K562 (cell line): ENCODE data around the gene HAX1. TPM values are rescaled to one million over a fixed set of nuclear protein-coding genes. Genes with fewer than 3 reads are reported as not detected.

Experiments used
- ATAC-seq: fragments of 200-7000 bp; cut with Tn5 transposase; 3 replicates; pipeline ENCODE4 v1.9.1; 2020; ENCODE audit warnings: moderate library complexity
- BruUV-seq: library from RNA; stranded (reverse); fragments of 400-500 nt; replicated peaks from 2 replicates; lab custom pipeline; 2021; lab: Mats Ljungman, UMichigan
- CTCF ChIA-PET: fragments of 300-600 bp; formaldehyde crosslinking; extraction: SDS; loops from one replicate; lab custom pipeline; 2021; ENCODE audit warnings: low intra/inter-chr PET ratio; lab: Yijun Ruan, JAX
- POLR2A ChIA-PET: fragments of 300-600, 350-650 bp; sonication (Branson Sonifier 250); formaldehyde crosslinking; extraction: SDS; loops from one replicate; lab custom pipeline; 2021; ENCODE audit warnings: antibody characterized with exemption, inconsistent platforms; lab: Yijun Ruan, JAX
- DNase-seq, 4 experiments: peaks; one replicate each; pipeline versions ENCODE4 v3.0.0 to v3.0.0-alpha.2; 2011 to 2018; ENCODE audit warnings: low spot score in 3 of 4, mixed read lengths in 3 of 4; ENCODE audit errors: extremely low read depth in 1 of 4
- FAIRE-seq: peaks from 2 replicates; lab custom pipeline; 2011; peaks lifted over from hg19 to GRCh38; lab: Jason Lieb, UNC
- H2AFZ ChIP-seq: 2 replicates; pipeline ENCODE4 v1.6.0; 2011; ENCODE audit warnings: low read depth, low read length, control low read depth, inconsistent platforms
- H3K27ac ChIP-seq: fragments of 200-600 bp; 3 replicates; pipeline ENCODE4 v1.8.0; 2011; ENCODE audit warnings: low read depth, mild to moderate bottlenecking, control low read depth, inconsistent platforms, low read length, moderate library complexity, mixed read lengths; ENCODE audit errors: extremely low read depth
- H3K27me3 ChIP-seq, 2 experiments: fragments of 300-600 bp in 1 of 2; 2 replicates in 1 of 2; 3 replicates in 1 of 2; pipeline versions ENCODE4 v1.6.0 to v1.8.0; 2011; ENCODE audit warnings: inconsistent platforms in 2 of 2, low read length in 2 of 2, mild to moderate bottlenecking in 1 of 2, mixed read lengths in 1 of 2, moderate library complexity in 1 of 2; ENCODE audit not compliant: control insufficient read depth in 2 of 2, insufficient read depth in 2 of 2
- H3K36me3 ChIP-seq: fragments of 300-600 bp; 3 replicates; pipeline ENCODE4 v1.8.0; 2011; ENCODE audit warnings: mild to moderate bottlenecking, low read length, inconsistent platforms; ENCODE audit not compliant: control insufficient read depth, insufficient read depth
- H3K4me1 ChIP-seq, 2 experiments: fragments of 200-600 bp in 1 of 2; replicated peaks in 1 of 2; 2 replicates in 1 of 2; 3 replicates in 1 of 2; pipeline versions ENCODE4 v1.5.1 to v1.8.0; 2011; ENCODE audit warnings: inconsistent platforms in 2 of 2, low read length in 2 of 2, mild to moderate bottlenecking in 1 of 2, mixed read lengths in 1 of 2, moderate library complexity in 1 of 2; ENCODE audit not compliant: control insufficient read depth in 2 of 2, insufficient read depth in 2 of 2
- H3K4me2 ChIP-seq: 2 replicates; pipeline ENCODE4 v1.6.1; 2011; ENCODE audit warnings: low read length, control low read depth, inconsistent platforms, mixed read lengths; ENCODE audit not compliant: insufficient read depth
- H3K4me3 ChIP-seq: fragments of 200-600 bp; sonication (generic), shearing (Covaris generic); 2 replicates; pipeline ENCODE4 v1.5.1; 2016; ENCODE audit warnings: control low read depth, inconsistent platforms
- H3K79me2 ChIP-seq: fragments of 200-600 bp; 3 replicates; pipeline ENCODE4 v1.8.0; 2011; ENCODE audit warnings: low read length, inconsistent platforms; ENCODE audit not compliant: control insufficient read depth, insufficient read depth
- H3K9ac ChIP-seq, 2 experiments: 2 replicates each; pipeline versions ENCODE4 v1.6.0 to v1.6.1; 2011; ENCODE audit warnings: low read depth in 2 of 2, low read length in 2 of 2, control low read depth in 1 of 2, inconsistent platforms in 1 of 2, mild to moderate bottlenecking in 1 of 2, mixed read lengths in 1 of 2; ENCODE audit not compliant: insufficient read depth in 1 of 2
- H3K9me1 ChIP-seq: one replicate; pipeline ENCODE4 v1.6.0; 2011; ENCODE audit warnings: inconsistent platforms, mild to moderate bottlenecking, low read length, moderate library complexity; ENCODE audit not compliant: control insufficient read depth, insufficient read depth
- H3K9me3 ChIP-seq: replicated peaks from 2 replicates; pipeline ENCODE4 v1.5.1; 2011; ENCODE audit warnings: low read depth, low read length, inconsistent platforms; ENCODE audit not compliant: control insufficient read depth, insufficient read depth
- H4K20me1 ChIP-seq: replicated peaks from 2 replicates; pipeline ENCODE4 v1.6.1; 2011; ENCODE audit warnings: low read length, inconsistent platforms, mixed read lengths; ENCODE audit not compliant: control insufficient read depth, insufficient read depth
- ARID2 ChIP-seq: fragments of 450-650 bp; IDR thresholded peaks from 2 replicates; pipeline ENCODE4 v1.6.1; 2017; ENCODE audit warnings: antibody characterized with exemption, mild to moderate bottlenecking
- BRD4 ChIP-seq: fragments of 200-600 bp; sonication (generic); IDR thresholded peaks from 2 replicates; pipeline ENCODE4 v1.6.1; 2017; ENCODE audit warnings: inconsistent platforms
- CC2D1A ChIP-seq: fragments of 450-650 bp; IDR thresholded peaks from 2 replicates; pipeline ENCODE4 v1.6.1; 2017; ENCODE audit warnings: mild to moderate bottlenecking
- EHMT2 ChIP-seq: fragments of 450-650 bp; IDR thresholded peaks from 2 replicates; pipeline ENCODE4 v1.6.1; 2018; ENCODE audit warnings: antibody characterized with exemption
- ELF1 ChIP-seq: fragments of 200-800 bp; sonication (Bioruptor generic); IDR thresholded peaks from 2 replicates; pipeline ENCODE4 v1.6.1; 2016; ENCODE audit warnings: missing genetic modification characterization, missing compliant biosample characterization
- EP400 ChIP-seq: fragments of 450-650 bp; IDR thresholded peaks from 2 replicates; pipeline ENCODE4 v1.6.1; 2017; ENCODE audit warnings: antibody characterized with exemption, mild to moderate bottlenecking, moderate library complexity
- KDM4B ChIP-seq, 2 experiments: fragments of 450-650 bp in 1 of 2; sonication (generic) in 1 of 2; IDR thresholded peaks; 2 replicates each; pipeline ENCODE4 v1.6.1; 2016 to 2017; ENCODE audit warnings: borderline replicate concordance in 2 of 2, antibody characterized with exemption in 1 of 2, low read depth in 1 of 2, mild to moderate bottlenecking in 1 of 2
- KLF1 ChIP-seq: fragments of 450-650 bp; IDR thresholded peaks from 2 replicates; pipeline ENCODE4 v1.6.1; 2016; ENCODE audit warnings: missing genetic modification characterization, missing compliant biosample characterization
- MNT ChIP-seq, 2 experiments: fragments of 450-650 bp; conservative IDR thresholded peaks; 2 replicates each; pipeline ENCODE4 v1.6.1; 2017; ENCODE audit warnings: mild to moderate bottlenecking in 2 of 2, moderate library complexity in 2 of 2
- NCOA2 ChIP-seq, 2 experiments: fragments of 450-650 bp; IDR thresholded peaks; 2 replicates each; pipeline ENCODE4 v1.6.1; 2018; ENCODE audit warnings: mild to moderate bottlenecking in 2 of 2, moderate library complexity in 1 of 2; ENCODE audit not compliant: partially characterized antibody in 2 of 2
- RBM25 ChIP-seq: fragments of 200-400 bp; formaldehyde crosslinking; IDR thresholded peaks from 2 replicates; pipeline ENCODE4 v1.6.1; 2018; ENCODE audit warnings: low read length, low read depth, moderate library complexity; ENCODE audit not compliant: severe bottlenecking
- SETDB1 ChIP-seq: IDR thresholded peaks from one replicate; pipeline ENCODE4 v1.6.1; 2012; ENCODE audit warnings: low read length, control low read depth, inconsistent platforms
- SIN3B ChIP-seq: fragments of 450-650 bp; IDR thresholded peaks from 2 replicates; pipeline ENCODE4 v1.6.1; 2017; ENCODE audit warnings: low read depth, mild to moderate bottlenecking, moderate library complexity
- SRSF7 ChIP-seq: fragments of 200-400 bp; formaldehyde crosslinking; optimal IDR thresholded peaks from 2 replicates; pipeline ENCODE3; 2017; ENCODE audit warnings: mild to moderate bottlenecking, low read depth, low read length
- STAG1 ChIP-seq: sonication (generic); formaldehyde crosslinking; IDR thresholded peaks from 2 replicates; pipeline ENCODE4 v1.5.0; 2020; ENCODE audit warnings: missing genetic modification reagents, borderline replicate concordance
- TRIM24 ChIP-seq, 2 experiments: fragments of 450-650 bp; IDR thresholded peaks; 2 replicates each; pipeline ENCODE4 v1.6.1; 2016
- ZBTB7A ChIP-seq: IDR thresholded peaks from 2 replicates; pipeline ENCODE4 v1.6.1; 2011; ENCODE audit warnings: low read depth, mild to moderate bottlenecking, low read length, moderate library complexity, borderline replicate concordance; ENCODE audit not compliant: control insufficient read depth
- ZBTB9 ChIP-seq: fragments of 450-650 bp; formaldehyde crosslinking; IDR thresholded peaks from 2 replicates; pipeline ENCODE4 v1.4.0; 2020; ENCODE audit warnings: mild to moderate bottlenecking, moderate library complexity
- ZNF263 ChIP-seq: sonication (generic); formaldehyde crosslinking; IDR thresholded peaks from 2 replicates; pipeline ENCODE4 v1.8.0; 2022; ENCODE audit warnings: mild to moderate bottlenecking, missing genetic modification reagents, borderline replicate concordance
- ZNF282 ChIP-seq: sonication (generic); formaldehyde crosslinking; IDR thresholded peaks from 2 replicates; pipeline ENCODE4 v1.8.1; 2023; ENCODE audit warnings: missing genetic modification reagents
- ZNF699 ChIP-seq: fragments of 250-450 bp; sonication (Bioruptor Pico); IDR thresholded peaks from 2 replicates; pipeline ENCODE4 v1.8.0; 2021; ENCODE audit warnings: mild to moderate bottlenecking, moderate library complexity; ENCODE audit not compliant: insufficient replicate concordance
- ZNF79 ChIP-seq: fragments of 250-450 bp; sonication (Bioruptor Pico); IDR thresholded peaks from 2 replicates; pipeline ENCODE4 v1.4.0; 2020; ENCODE audit warnings: low read depth, mild to moderate bottlenecking, moderate library complexity
- WGBS: fragments of 100-300 bp; shearing (Covaris generic); methylation state at CpG from one replicate; pipeline ENCODE4 v1.1.6; 2016; ENCODE audit warnings: low coverage, mixed read lengths; ENCODE audit not compliant: insufficient coverage; ENCODE audit errors: missing lambda C conversion rate; 5-methylcytosine and 5-hydroxymethylcytosine counted together
- in situ Hi-C: fragments of 300-500 bp; cut with MboI; formaldehyde crosslinking; loops from 4 replicates; pipeline ENCODE4 v1.15.0; 2018; ENCODE audit warnings: inconsistent platforms, mixed read lengths
- intact Hi-C: fragments of 100-400 bp; cut with micrococcal nuclease; formaldehyde crosslinking; loops from 2 replicates; pipeline ENCODE4 v1.14.2; 2022
- polyA plus RNA-seq, 8 experiments: library from polyadenylated mRNA; depleted of rRNA in 4 of 8; stranded (reverse) in 5 of 8; unstranded in 3 of 8; fragments of >200 nt; fragmentation: Nextera tagmentation in 2 of 8; fragmentation: Illumina TruSeq in 1 of 8; extraction: Ambion mirVana in 2 of 8; extraction: Trizol in 1 of 8; gene quantifications; 2 replicates each; pipeline versions ENCODE4 v1.2.1 to v1.2.3, GENCODE V29; 2011 to 2014; ENCODE audit warnings: inconsistent platforms in 1 of 8, missing spikeins in 1 of 8
- total RNA-seq, 7 experiments: library from RNA; depleted of rRNA in 6 of 7; stranded (reverse); fragments of >200 nt in 6 of 7; fragmentation: Illumina TruSeq in 2 of 7; extraction: Trizol in 2 of 7; gene quantifications; 2 replicates each; pipeline versions ENCODE4 v1.2.1 to v1.2.3, GENCODE V29; 2011 to 2021; ENCODE audit warnings: low replicate concordance in 1 of 7

HAX1 gene
- total and polyA plus RNA-seq, 9 of the 15 experiments (the other 6 are each of a cell fraction or from before 2014, with no cell fraction given), result 143 to 492 (median 234) TPM

GRCh38 chr1:154276797-154277196 lies 4.4 kb downstream of the HAX1 start:
- Histone ChIP-seq H3K27me3 (no peaks in the 10 kb centered on the region; a peak in 1 of 5 replicates), H4K20me1 (no peaks in the 10 kb centered on the region), H3K9me1 (peaks cover 5% of the 10 kb centered on the region), H3K4me3 (no peak overlapping the region), H3K9me3 (no peaks in the 10 kb centered on the region), H2AFZ (no peak overlapping the region), H3K27ac (no peak overlapping the region), H3K36me3 (peaks cover 24% of the 10 kb centered on the region; the same call in 2 of the 3 replicates), H3K79me2 (peaks cover 17% of the 10 kb centered on the region), H3K4me1 (peaks cover 3 to 5% of the 10 kb centered on the region in 2 experiments; a peak in 4 of 5 replicates), H3K9ac (no peak overlapping the region), H3K4me2 (no peak overlapping the region)
- POLR2A ChIA-PET, result interaction anchor here (1.1 kb wide), 1 partner anchor 58 kb away, joined by 4 read pairs; no protein-coding TSS in a partner anchor
- ATAC-seq (peak; percentile 35), DNase-seq (peak in 1 of 4 experiments; percentile 65), FAIRE-seq (peak; percentile 19)
- intact Hi-C loops (loop anchor here (1.0 to 10.0 kb wide), 2 partner anchors 59 to 188 kb away; no protein-coding TSS in a partner anchor), in situ Hi-C loops (loop anchor here (5.0 kb wide), 1 partner anchor 61 kb away; no protein-coding TSS in a partner anchor)
- WGBS, result 73% methylated on average over 6 of the region's 7 CpGs
- no TSS peak for BruUV-seq
- CTCF ChIA-PET, result interaction anchor here (0.5 to 1.4 kb wide), 5 partner anchors 58 to 203 kb away, joined by 3 to 5 read pairs (median 3); no protein-coding TSS in a partner anchor
- no peak for TF ChIP-seq NCOA2 (IDR thresholded peaks at IDR 0.05; ENCODE audit: partially characterized antibody in 2 of 2)
- TF ChIP-seq SETDB1, result no peak
- peak in 1 of 2 experiments; percentile 28; a peak in 1 of 4 replicates for TF ChIP-seq MNT (conservative IDR thresholded peaks at IDR 0.05)
- peak; percentile 32; the same call in 1 of the 2 replicates for TF ChIP-seq ZBTB7A
- no peak for TF ChIP-seq ZNF282 (CRISPR knock-in tag)
- TF ChIP-seq CC2D1A, result peak; percentile 81
- TF ChIP-seq EHMT2, result no peak
- TF ChIP-seq ZBTB9 (CRISPR knock-in tag), result no peak
- peak; percentile 58; the same call in 1 of the 2 replicates for TF ChIP-seq STAG1 (CRISPR knock-in tag)
- no peak for TF ChIP-seq ZNF79
- TF ChIP-seq KDM4B (IDR thresholded peaks at IDR 0.05; ENCODE audit: borderline replicate concordance in 2 of 2, low read depth in 1 of 2), result no peak
- no peak for TF ChIP-seq ELF1
- TF ChIP-seq KLF1 (tag), result no peak
- TF ChIP-seq RBM25, result peak; percentile 67
- no peak for TF ChIP-seq SIN3B
- TF ChIP-seq ZNF263, result peak; percentile 82
- TF ChIP-seq EP400, result 0 out of 2 replicates have a peak, but pooled peaks have one; percentile 28
- TF ChIP-seq SRSF7, result no peak
- TF ChIP-seq BRD4, result no peak
- peak; percentile 66; the same call in 1 of the 2 replicates for TF ChIP-seq ARID2
- TF ChIP-seq TRIM24 (IDR thresholded peaks at IDR 0.05), result no peak
- TF ChIP-seq ZNF699 (CRISPR knock-in tag), result no peak
